ENCODE data around the gene ACSF3. TPM values are rescaled to one million over a fixed set of nuclear protein-coding genes. Genes with fewer than 3 reads are reported as not detected.

ACSF3 gene
- total RNA-seq, 2 experiments from 2014 or later, result 36.5 to 39.2 TPM

DNA sequence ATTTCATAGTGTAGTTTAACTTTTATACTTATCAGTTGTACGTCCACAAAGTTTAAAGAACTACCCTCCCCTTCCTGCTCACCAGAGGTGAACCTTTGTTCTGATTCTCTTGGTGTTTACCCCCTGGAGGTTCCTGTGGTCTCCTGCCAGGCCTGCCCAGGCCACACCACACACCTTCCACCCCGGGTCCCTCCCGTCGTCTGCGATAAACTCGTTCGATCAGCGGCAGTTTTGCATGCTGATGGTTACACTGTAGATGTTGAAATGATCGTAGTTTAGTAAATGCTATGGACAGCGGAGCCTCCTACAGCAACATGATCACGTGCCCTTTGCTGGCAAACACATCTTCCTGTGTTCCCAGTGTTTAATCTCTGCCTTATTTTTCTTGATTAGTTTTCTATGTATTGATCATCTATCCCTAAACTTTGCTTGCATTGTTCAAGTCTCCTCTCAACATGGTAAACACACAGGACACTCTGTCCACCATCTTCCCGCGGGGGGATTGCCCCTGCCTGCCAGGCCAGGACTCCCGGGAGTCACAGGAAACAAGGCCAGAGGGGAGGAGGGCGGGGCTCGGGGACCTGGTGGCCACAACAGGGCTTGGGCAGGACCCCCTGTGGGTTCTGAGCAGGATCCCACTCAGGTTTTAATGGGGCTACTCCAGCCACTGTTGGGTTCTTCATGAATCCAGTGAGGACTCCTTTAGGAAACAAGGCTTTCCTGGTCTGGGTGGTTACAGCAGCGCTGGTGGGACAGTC lies 2.8 kb upstream of the ACSF3 start:
- ChIA-PET CTCF (no interaction called here), POLR2A (no interaction called here)

DNA sequence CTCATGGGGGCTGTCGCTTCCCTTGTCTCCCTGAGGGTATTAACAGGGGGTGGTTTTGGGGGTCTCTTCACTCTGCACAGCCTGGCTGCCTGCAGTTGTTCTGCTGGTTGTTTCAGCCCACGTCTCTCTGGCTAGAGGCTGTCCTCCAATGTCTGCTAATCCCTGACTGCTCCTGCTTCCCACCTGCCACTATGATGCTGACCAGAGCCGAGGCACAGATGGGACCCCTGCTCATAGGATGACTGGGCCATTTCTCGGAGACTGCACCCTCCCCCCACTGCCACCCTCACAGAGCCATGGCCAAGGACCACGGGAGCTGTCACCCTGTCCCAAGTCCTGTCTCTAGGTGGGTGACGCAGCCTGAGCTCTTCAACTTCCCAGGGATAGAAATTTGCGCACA lies 1.6 kb upstream of the ACSF3 start:
- CTCF ChIA-PET, result no interaction called here
- POLR2A ChIA-PET, result interaction anchor here (0.7 kb wide), 1 partner anchor 54 kb away, joined by 5 read pairs; no protein-coding TSS in a partner anchor

DNA sequence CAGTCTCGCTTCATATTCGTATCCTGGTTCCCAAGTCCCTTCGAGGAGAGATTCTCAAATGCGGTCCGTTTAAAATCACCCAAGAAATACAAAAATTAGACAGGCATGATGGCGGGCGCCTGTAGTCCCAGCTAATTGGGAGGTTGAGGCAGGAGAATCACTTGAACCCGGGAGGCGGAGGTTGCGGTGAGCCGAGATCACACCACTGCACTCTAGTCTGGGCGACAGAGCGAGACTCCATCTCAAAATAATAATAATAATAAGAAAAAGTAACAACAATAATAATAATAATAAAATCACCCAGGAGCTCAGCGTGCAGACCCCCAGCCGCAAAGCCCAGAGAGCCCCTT lies 425 bp upstream of the ACSF3 start:
- CTCF ChIA-PET, result interaction anchor here (0.7 kb wide), 1 partner anchor 236 kb away, joined by 3 read pairs; no protein-coding TSS in a partner anchor
- POLR2A ChIA-PET, result interaction anchor here (0.5 to 1.0 kb wide), 2 partner anchors 61 to 280 kb away, joined by 3 read pairs; no protein-coding TSS in a partner anchor

DNA sequence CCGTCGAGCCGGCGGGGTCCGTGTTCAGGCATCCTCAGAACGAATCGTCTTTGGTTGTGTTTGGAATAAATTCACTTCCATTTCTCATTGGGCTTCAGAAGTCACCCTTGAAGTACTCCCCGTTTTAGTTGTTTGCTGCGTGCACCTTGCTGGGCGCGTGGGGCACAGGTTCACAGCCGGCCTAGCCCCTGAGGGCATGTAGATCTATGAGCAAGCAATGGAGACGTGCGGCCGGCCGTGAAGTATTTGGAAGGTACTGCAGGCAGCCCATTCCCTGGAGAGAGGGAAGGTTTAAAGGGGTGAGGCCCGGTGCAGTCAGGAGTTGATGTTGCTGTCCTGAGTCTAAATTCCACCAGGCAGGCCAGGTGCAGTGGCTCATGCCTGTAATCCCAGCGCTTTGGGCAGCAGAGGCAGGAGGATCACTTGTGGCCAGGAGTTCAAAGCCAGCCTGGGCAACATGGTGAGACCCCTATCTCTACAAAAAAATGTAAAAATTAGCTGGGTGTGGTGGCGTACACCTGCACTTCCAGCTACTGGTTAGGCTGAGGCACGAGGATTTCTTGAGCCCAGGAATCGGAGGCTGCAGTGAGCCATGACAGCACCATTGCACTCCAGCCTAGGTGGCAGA lies 714 bp downstream of the ACSF3 start:
- ChIA-PET POLR2A (interaction anchor here (1.0 kb wide), 1 partner anchor 62 kb away, joined by 3 read pairs; no protein-coding TSS in a partner anchor), CTCF (no interaction called here)

DNA sequence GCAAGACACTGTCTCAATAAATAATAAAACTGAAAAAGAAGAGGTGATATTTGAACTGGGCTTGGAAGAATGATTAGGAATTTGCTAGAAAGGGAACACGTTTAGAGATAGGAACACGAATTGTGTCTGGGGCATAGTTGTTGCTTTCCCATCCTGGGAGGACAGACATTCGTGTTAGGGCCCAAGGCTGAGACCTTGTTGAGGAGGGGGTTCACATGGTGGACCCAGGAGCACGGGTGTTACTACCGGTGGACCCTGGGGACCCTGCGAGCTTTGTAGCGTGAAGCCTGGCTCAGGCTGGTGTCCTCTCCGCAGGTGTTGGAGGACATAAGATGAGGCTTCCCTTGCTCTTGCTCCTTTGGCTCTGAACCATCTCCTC lies 1.2 kb downstream of the ACSF3 start:
- POLR2A ChIA-PET, result no interaction called here

DNA sequence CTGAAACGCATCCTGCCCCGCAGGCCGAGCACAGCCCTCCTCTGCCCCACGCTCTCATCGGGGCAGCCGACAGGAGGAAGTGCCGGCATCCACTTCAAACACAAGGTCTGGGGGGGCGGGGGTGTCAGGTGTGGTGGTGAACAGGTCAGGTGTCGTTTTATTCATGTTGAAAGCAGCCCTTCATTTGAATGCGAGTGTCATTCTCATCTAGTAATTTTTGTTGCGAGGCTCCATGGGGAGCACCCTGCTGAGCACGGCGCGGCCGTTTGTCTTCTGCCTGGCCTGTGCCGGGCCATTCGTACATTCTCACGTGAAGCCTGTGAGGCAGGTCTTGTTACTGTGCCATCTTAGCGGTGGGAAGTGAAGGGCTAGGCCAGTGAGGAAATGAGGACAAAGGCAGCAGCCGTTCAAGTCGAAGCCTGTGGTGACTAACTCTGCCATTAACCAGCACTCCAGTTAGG lies 1.9 kb downstream of the ACSF3 start:
- ChIA-PET POLR2A (no interaction called here), CTCF (no interaction called here)

More for the DNA sequence above, 1.2 kb downstream of the ACSF3 start:
- CTCF ChIA-PET, result no interaction called here

DNA sequence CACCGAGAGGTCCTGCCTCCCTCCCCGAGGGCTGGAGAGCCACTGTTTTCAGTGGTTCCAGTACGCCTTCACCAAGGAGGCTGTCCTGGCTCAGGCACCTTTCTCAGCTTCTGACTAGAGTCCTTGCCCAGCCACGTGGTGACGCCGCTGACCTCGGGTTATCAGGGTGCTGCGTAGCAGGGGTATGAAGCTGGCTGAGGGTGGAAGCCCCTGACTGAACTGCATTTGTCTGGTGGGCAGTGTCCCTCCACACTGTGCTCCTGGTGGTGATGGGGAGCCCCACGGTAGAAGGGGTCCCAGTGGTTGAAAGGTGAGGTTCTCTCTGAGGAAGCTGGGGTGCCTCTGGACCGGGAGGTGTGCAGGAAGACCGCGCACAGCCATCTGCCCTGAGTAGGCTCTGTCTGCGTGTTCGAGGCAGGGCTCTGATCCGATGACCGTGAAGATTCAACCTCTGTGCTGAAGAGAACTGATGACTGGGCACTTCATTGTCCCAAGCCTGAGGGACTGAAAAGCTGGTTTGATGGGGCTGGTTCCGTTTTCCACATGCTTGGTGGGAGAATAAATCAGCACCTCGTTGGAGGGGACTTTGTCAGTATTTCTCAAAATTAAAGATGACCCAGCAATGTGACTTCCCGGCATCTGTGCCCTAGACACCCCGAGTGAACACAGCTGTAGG lies 2.5 kb downstream of the ACSF3 start:
- ChIA-PET POLR2A (interaction anchor here (0.5 to 2.1 kb wide), 3 partner anchors 19 to 867 kb away, joined by 3 to 7 read pairs (median 5); no protein-coding TSS in a partner anchor), CTCF (interaction anchor here (0.5 to 1.7 kb wide), 4 partner anchors 14 to 283 kb away, joined by 3 to 4 read pairs (median 4); no protein-coding TSS in a partner anchor)

DNA sequence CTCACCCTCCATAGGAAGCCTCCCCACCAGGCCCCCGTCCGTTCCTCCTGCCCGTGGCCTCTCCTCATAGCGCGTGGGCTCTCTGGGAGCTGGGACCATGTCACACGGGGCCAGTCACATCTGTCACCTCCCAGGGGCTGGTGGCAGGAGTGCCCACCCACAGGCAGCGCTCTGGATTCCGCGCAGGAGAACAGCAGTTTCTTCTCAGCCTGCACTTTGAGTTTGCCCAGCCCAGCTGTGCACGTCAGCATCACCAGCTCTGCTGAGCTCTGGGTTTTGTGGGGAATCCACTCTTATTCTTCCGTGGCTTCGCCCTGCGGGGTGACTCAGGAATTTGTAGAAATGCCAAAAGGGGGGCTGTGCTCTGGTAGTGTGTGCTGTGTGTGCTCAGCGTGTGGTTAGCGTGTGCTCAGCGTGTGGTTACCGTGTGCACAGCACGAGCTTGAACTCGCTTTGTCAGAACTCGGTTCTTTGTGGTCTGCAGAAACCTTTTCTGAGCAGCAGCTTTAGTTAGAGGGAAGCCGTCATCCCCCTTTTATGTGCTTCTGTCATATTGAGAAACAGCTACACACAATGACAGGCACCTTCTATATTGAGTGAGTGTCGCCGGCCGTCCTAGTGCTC lies 3.2 kb downstream of the ACSF3 start:
- CTCF ChIA-PET, result interaction anchor here (0.5 to 1.7 kb wide), 5 partner anchors 13 to 283 kb away, joined by 3 to 4 read pairs (median 4); no protein-coding TSS in a partner anchor
- POLR2A ChIA-PET, result interaction anchor here (0.5 to 2.1 kb wide), 4 partner anchors 18 to 867 kb away, joined by 3 to 7 read pairs (median 4); no protein-coding TSS in a partner anchor

DNA sequence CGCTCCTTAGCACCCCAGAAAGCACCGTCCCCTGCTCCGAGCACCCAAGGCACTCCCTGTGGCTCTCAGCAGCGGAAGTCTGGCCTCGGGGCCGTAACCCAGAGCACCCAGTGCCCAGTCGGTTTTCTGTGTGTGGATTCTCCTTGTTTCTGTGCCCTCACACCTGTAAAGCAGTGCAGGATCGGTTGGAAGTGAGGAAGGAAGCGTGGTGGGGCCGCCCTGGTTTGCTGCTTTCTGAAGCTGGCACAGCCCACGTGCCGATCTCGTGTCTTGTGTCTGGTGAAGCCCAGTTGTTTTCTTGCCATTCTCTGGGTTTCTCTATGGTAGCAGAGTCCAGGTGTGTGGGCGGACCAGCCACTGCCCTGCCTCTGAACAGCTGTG lies 3.7 kb downstream of the ACSF3 start:
- ChIA-PET CTCF (interaction anchor here (1.2 to 1.7 kb wide), 5 partner anchors 12 to 284 kb away, joined by 3 to 4 read pairs (median 4); no protein-coding TSS in a partner anchor), POLR2A (interaction anchor here (1.2 to 2.1 kb wide), 4 partner anchors 18 to 240 kb away, joined by 4 to 7 read pairs (median 4); no protein-coding TSS in a partner anchor)

DNA sequence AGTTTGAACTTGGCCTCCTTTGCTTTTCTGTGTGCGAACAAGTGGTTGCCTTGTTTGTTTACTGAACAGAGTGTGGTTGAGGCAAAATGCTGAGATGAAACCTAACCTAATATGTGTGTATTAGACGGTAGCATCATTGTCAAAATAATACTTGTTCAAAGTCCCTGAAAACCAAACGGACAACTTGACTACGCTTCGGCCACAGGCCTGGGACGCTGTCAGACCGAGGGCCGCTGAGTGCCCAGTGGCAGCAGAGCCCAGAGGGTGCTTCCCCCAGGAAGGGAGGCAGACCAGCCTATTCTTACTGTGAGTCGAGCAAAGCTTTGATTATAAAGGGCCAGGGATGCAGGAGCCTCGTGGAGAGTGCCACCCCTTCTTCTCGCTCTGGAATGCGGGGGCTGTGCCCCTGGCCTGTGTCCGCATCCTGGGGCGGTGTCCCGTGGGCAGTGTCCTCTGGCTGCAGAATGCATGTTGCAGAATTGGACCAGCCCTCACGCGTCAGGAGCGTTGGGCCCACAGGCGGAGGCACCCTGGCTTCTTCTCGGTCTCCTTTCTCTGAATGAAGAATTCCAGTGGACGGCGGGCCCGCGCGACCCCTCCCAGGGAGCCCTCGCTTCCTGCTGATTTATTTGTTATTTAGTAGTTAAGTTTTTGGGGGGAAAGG lies 5.2 kb downstream of the ACSF3 start:
- CTCF ChIA-PET, result interaction anchor here (1.0 to 1.4 kb wide), 2 partner anchors 13 to 241 kb away, joined by 3 to 4 read pairs; no protein-coding TSS in a partner anchor
- POLR2A ChIA-PET, result interaction anchor here (1.2 kb wide), 1 partner anchor 79 kb away, joined by 4 read pairs; no protein-coding TSS in a partner anchor

DNA sequence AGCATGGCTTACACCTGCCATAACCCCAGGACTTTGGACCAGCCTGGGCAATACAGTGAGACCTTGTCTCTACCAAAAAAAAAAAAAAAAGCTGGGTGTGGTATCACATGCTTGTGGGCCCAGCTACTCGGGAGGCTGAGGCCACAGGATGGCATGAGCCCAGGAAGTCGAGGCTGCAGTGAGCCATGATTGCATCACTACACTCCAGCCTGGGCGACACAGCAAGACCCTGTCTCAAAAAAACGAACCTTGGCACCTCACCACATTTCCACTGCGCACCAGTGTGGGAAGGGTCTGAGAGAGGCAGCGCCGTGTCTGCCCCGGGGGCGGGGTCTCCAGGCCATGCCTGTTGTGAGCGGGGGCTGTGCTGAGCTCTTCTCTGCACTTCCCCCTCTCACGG lies 6.3 kb downstream of the ACSF3 start:
- POLR2A ChIA-PET, result no interaction called here
- CTCF ChIA-PET, result interaction anchor here (0.6 to 1.0 kb wide), 2 partner anchors 12 to 31 kb away, joined by 3 to 4 read pairs; no protein-coding TSS in a partner anchor

DNA sequence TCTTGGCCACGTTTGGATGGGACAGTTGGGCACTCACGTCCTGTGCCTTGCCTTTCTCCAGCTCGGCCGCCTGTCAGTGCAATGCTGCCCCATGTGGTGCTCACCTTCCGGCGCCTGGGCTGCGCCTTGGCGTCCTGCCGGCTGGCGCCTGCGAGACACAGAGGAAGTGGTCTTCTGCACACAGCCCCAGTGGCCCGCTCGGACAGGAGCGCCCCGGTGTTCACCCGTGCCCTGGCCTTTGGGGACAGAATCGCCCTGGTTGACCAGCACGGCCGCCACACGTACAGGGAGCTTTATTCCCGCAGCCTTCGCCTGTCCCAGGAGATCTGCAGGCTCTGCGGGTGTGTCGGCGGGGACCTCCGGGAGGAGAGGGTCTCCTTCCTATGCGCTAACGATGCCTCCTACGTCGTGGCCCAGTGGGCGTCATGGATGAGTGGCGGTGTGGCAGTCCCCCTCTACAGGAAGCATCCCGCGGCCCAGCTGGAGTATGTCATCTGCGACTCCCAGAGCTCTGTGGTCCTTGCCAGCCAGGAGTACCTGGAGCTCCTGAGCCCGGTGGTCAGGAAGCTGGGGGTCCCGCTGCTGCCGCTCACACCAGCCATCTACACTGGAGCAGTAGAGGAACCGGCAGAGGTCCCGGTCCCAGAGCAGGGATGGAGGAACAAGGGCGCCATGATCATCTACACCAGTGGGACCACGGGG lies 7.1 kb downstream of the ACSF3 start:
- CTCF ChIA-PET, result no interaction called here

DNA sequence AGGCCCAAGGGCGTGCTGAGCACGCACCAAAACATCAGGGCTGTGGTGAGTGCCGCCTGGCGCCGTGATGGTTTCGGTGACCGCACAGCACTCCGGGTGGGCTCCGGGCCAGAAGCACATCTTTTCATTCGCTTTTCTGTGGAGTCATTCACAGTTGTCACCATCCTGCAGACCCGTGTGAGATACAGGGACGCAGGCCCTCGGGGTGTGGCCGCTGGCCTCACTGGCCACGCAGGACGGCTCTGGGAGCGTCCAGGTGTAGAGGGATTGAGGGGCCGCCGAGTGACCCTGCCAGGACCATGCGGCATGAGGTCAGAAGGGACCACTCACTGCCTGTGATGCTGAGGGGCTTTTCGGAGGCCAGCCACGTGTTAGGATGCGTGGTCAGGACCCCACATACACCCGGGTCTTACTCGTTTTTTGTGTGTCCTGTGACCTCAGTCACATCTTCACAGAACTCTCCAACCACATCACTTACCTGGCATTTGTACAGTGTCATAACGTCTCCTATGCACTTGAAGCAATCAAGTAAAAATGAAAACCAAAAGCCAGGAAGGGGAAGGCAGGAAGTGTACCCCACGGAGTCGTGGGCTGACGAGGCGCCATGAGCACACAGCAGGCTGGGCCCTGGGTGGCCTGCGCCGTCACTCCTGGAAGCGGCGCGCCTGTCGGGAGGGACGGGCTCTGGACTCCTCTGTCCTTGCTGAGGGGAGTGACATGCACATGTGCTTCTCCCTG lies 7.8 kb downstream of the ACSF3 start:
- ChIA-PET CTCF (no interaction called here), POLR2A (no interaction called here)

More for the DNA sequence above, 7.1 kb downstream of the ACSF3 start:
- POLR2A ChIA-PET, result no interaction called here

DNA sequence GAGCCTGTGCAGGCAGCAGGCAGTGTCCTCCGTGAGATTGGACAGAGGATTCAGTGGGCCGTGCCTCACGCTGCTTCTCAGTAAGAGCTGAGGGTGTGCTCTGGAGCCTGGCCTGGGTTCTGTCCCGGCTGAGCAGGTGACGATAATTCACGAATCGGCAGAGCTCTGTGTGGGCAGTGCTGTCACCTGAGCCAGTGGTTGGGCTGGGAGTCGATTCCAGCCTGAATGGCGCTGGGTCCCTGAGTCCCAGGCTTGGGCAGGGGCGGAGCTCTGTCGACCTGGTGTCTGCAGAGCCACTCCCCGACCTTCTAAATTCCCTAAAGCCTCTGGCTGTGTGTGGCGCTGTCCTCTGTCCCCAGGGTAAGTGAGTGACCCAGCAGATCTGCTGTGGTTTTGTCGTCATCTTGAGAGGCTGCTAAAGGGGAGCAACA lies 8.4 kb downstream of the ACSF3 start:
- CTCF ChIA-PET, result no interaction called here
- POLR2A ChIA-PET, result no interaction called here

DNA sequence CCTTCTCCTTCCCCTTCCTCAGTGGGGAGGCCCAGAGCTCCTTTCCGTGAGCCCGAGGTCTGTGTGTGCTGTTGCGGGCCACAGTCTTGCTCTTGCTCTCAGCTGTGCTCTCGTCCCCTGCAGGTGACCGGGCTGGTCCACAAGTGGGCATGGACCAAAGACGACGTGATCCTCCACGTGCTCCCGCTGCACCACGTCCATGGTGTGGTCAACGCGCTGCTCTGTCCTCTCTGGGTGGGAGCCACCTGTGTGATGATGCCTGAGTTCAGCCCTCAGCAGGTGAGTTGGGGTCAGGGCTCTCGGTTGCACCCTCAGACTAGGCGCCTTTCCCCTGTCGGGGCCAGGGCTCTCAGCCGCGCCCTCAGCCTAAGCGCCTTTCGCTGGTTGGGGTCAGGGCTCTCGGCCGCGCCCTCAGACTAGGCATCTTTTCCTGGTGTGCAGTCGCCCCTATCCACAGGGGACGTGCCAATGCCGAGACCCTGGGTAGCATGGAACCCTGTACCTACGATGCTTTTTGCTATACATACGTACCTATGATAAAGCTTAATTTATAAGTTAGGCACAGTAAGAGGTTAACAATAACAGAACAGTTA lies 8.9 kb downstream of the ACSF3 start:
- POLR2A ChIA-PET, result no interaction called here
- CTCF ChIA-PET, result no interaction called here

DNA sequence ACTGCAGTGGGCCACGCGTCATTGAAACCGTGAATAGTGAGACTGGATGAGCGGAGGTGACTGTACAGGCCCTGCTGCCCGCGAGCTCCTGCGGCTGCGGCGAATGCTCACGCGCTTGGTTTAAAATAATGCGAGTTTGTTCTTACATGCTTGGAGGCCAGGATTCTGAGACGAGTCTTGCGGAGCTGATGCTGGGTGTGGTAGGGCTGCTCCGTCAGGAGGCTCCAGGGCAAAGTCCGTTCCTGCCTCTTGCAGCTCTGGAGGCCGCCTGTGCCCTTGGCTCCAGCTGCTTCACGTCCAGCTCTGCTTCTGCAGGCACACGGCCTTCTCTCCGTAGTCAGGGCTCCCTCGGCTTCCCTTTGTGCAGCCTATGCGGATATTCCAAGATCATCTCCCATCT lies 9.5 kb downstream of the ACSF3 start:
- POLR2A ChIA-PET, result no interaction called here
- CTCF ChIA-PET, result no interaction called here

DNA sequence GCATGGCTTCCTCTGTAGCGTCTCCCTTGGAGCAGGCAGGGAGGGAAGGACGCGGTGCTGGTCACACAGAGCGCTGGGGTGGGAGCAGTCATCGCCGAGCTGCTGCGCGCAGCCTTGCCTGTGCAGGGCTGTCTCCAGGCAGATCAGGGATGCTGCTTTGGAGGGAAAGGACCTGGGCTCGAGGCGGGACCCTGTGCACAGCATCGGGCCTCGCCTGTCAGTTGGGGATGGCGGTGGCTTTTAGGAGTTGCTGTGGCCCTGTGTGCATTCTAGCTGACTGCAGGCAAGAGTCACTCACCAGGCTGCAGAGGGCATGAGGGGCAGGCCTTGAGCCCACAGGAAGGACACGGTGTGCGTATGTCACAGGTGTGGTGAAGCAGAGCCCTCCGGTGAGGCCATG lies 10.1 kb downstream of the ACSF3 start:
- CTCF ChIA-PET, result no interaction called here
- POLR2A ChIA-PET, result no interaction called here
